GM12878 (cell line): Measurements from ENCODE around the gene CD14. TPM values are rescaled to one million over a fixed set of nuclear protein-coding genes. Genes with fewer than 3 reads are reported as not detected.
"Not testable (repeated sequence)": the region's sequence is repeated elsewhere in the genome, so short reads cannot be mapped to it uniquely, and the experiment has no call there.

Source experiments
- ATAC-seq: fragments of 200-7000 bp; cut with Tn5 transposase; 3 replicates; pipeline ENCODE4 v1.9.1; 2020; ENCODE audit warnings: mild to moderate bottlenecking, moderate library complexity
- BruUV-seq: library from RNA; stranded (reverse); fragments of 400-500 nt; replicated peaks from 2 replicates; lab custom pipeline; 2021; lab: Mats Ljungman, UMichigan
- CTCF ChIA-PET: fragments of 300-600 bp; sonication (Branson Sonifier 250); formaldehyde crosslinking; extraction: SDS; loops from one replicate; lab custom pipeline; 2021; ENCODE audit warnings: inconsistent platforms; lab: Yijun Ruan, JAX
- POLR2A ChIA-PET: fragments of 350-600 bp; formaldehyde crosslinking; extraction: SDS; loops from one replicate; lab custom pipeline; 2021; ENCODE audit warnings: inconsistent platforms; lab: Charles Lee
- RAD21 ChIA-PET: fragments of 300-600 bp; sonication (Branson Sonifier 250); formaldehyde crosslinking; loops from one replicate; lab custom pipeline; 2023; ENCODE audit warnings: antibody characterized with exemption; ENCODE audit not compliant: unreplicated experiment; lab: Charles Lee
- SMC1A ChIA-PET: fragments of 300-600 bp; sonication (Branson Sonifier 250); formaldehyde crosslinking; loops from one replicate; lab custom pipeline; 2023; ENCODE audit not compliant: unreplicated experiment, uncharacterized antibody; lab: Charles Lee
- DNase-seq: peaks from one replicate; pipeline ENCODE4 v3.0.0-alpha.2; 2011; ENCODE audit warnings: low read depth, low spot score
- FAIRE-seq: peaks from 3 replicates; lab custom pipeline; 2011; peaks lifted over from hg19 to GRCh38; lab: Jason Lieb, UNC
- H2AFZ ChIP-seq: 2 replicates; pipeline ENCODE4 v1.6.0; 2011; ENCODE audit warnings: low read depth, low read length, control low read depth; ENCODE audit not compliant: control insufficient read depth
- H3K27ac ChIP-seq: 2 replicates; pipeline ENCODE4 v1.5.1; 2011; ENCODE audit warnings: control low read depth; ENCODE audit not compliant: control insufficient read depth, insufficient read depth
- H3K27me3 ChIP-seq, 2 experiments: replicated peaks in 1 of 2; 2 replicates each; pipeline versions ENCODE4 v1.6.0 to v1.6.1; 2011; ENCODE audit warnings: low read length in 1 of 2; ENCODE audit not compliant: control insufficient read depth in 2 of 2, insufficient read depth in 2 of 2
- H3K36me3 ChIP-seq, 2 experiments: 2 replicates each; pipeline ENCODE4 v1.5.1; 2011; ENCODE audit warnings: low read length in 1 of 2; ENCODE audit not compliant: control insufficient read depth in 2 of 2, insufficient read depth in 2 of 2
- H3K4me1 ChIP-seq: 2 replicates; pipeline ENCODE4 v1.6.1; 2011; ENCODE audit warnings: mild to moderate bottlenecking, low read length, moderate library complexity, mixed read lengths; ENCODE audit not compliant: control insufficient read depth, insufficient read depth
- H3K4me2 ChIP-seq: 2 replicates; pipeline ENCODE4 v1.6.0; 2011; ENCODE audit warnings: control low read depth; ENCODE audit not compliant: control insufficient read depth, insufficient read depth
- H3K4me3 ChIP-seq: fragments of 200-600 bp; sonication (generic); 2 replicates; pipeline ENCODE4 v1.5.1; 2016
- H3K79me2 ChIP-seq: 2 replicates; pipeline ENCODE4 v1.6.0; 2011; ENCODE audit warnings: low read length; ENCODE audit not compliant: control insufficient read depth, insufficient read depth
- H3K9ac ChIP-seq: 2 replicates; pipeline ENCODE4 v1.8.0; 2011; ENCODE audit warnings: low read length, control low read depth, mixed read lengths; ENCODE audit not compliant: control insufficient read depth, insufficient read depth
- H3K9me3 ChIP-seq: replicated peaks from 3 replicates; pipeline ENCODE4 v1.5.1; 2011; ENCODE audit warnings: mild to moderate bottlenecking, low read length; ENCODE audit not compliant: control insufficient read depth, insufficient read depth
- H4K20me1 ChIP-seq: 2 replicates; pipeline ENCODE4 v1.6.0; 2011; ENCODE audit not compliant: control insufficient read depth, insufficient read depth
- BCL11A ChIP-seq: IDR thresholded peaks from 2 replicates; pipeline ENCODE4 v1.6.1; 2011; ENCODE audit warnings: low read depth, low read length
- BMI1 ChIP-seq: fragments of 450-650 bp; IDR thresholded peaks from 2 replicates; pipeline ENCODE4 v1.6.1; 2016; ENCODE audit warnings: mild to moderate bottlenecking, moderate library complexity, borderline replicate concordance
- EZH2 ChIP-seq: IDR thresholded peaks from 2 replicates; pipeline ENCODE4 v1.6.1; 2012; ENCODE audit warnings: low read depth, mild to moderate bottlenecking, control low read depth, inconsistent platforms, low read length, borderline replicate concordance; ENCODE audit not compliant: control insufficient read depth
- HDAC6 ChIP-seq: fragments of 200-600 bp; sonication (generic); IDR thresholded peaks from one replicate; pipeline ENCODE4 v1.8.0; 2017; ENCODE audit warnings: antibody characterized with exemption; ENCODE audit not compliant: unreplicated experiment
- POU2F2 ChIP-seq: IDR thresholded peaks from 3 replicates; pipeline ENCODE4 v1.6.1; 2011; ENCODE audit warnings: low read depth, mild to moderate bottlenecking, low read length, borderline replicate concordance
- WGBS: methylation state at CpG from one replicate; pipeline ENCODE4 v1.1.6; 2016; ENCODE audit warnings: low lambda C conversion rate; ENCODE audit not compliant: insufficient replicate concordance, insufficient coverage; ENCODE audit errors: missing lambda C conversion rate; 5-methylcytosine and 5-hydroxymethylcytosine counted together
- in situ Hi-C: fragments of 300-500 bp; cut with MboI; formaldehyde crosslinking; loops from 9 replicates; pipeline ENCODE4 v1.14.3; 2018; ENCODE audit warnings: mixed read lengths
- intact Hi-C: fragments of 100-400 bp; cut with micrococcal nuclease; formaldehyde crosslinking; loops from one replicate; pipeline ENCODE4 v1.14.2; 2022; ENCODE audit not compliant: unreplicated experiment
- polyA plus RNA-seq, 11 experiments: library from polyadenylated mRNA; depleted of rRNA in 4 of 11; unstranded in 6 of 11; stranded (reverse) in 5 of 11; fragments of >200 nt; fragmentation: Nextera tagmentation in 4 of 11; fragmentation: Illumina TruSeq in 1 of 11; extraction: Ambion mirVana in 4 of 11; extraction: Trizol in 1 of 11; gene quantifications; 1 replicate in 1 of 11; 2 replicates in 10 of 11; pipeline versions ENCODE4 v1.2.1 to v1.2.3, GENCODE V29; 2011 to 2016; ENCODE audit warnings: inconsistent platforms in 2 of 11, missing spikeins in 2 of 11, low read depth in 1 of 11
- total RNA-seq, 4 experiments: library from RNA; depleted of rRNA in 3 of 4; stranded (reverse); fragments of >200 nt in 3 of 4; fragmentation: Illumina TruSeq in 1 of 4; extraction: Trizol in 1 of 4; gene quantifications; 2 replicates each; pipeline versions ENCODE4 v1.2.1 to v1.2.3, GENCODE V29; 2013 to 2021
- TF ChIP-seq, protein P1 (sequence below): fragments of 450-650 bp; IDR thresholded peaks from 2 replicates; pipeline ENCODE4 v1.6.1; 2017; ENCODE audit warnings: antibody characterized with exemption, mild to moderate bottlenecking, moderate library complexity
- TF ChIP-seq, protein P2 (sequence below): fragments of 450-650 bp; IDR thresholded peaks from 2 replicates; pipeline ENCODE4 v1.6.1; 2017; ENCODE audit warnings: mild to moderate bottlenecking

Gene CD14
- total and polyA plus RNA-seq, 10 of the 15 experiments (the other 5 are each of a cell fraction or from before 2014, with no cell fraction given) = 0.09 to 0.72 (median 0.18) TPM; not detected in 5

DNA sequence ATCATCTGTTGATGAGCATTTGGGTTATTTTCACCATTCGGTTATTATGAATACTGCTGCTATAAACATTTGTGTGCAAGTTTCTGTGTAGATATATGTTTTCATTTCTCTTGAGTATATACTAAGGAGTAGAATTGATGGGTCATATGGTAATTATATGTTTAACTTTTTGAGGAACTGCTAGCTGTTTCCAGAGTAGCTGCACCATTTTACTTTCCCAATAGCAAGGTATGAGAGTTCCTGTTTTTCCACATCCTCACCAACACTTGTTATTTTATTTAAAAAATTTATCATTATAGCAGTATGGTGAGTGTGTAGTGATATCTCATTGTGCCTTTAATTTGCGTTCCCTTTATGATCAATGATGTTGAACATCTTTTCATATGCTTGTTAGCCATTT is 29.2 kb downstream of the CD14 start:
- no peak overlapping the region for H3K9ac ChIP-seq
- ATAC-seq = no peak
- no TSS peak for BruUV-seq
- no peaks in the 10 kb centered on the region for H3K4me1 ChIP-seq
- no peak for FAIRE-seq
- ChIA-PET SMC1A (no interaction called here), RAD21 (no interaction called here), CTCF (interaction anchor here (0.5 to 0.6 kb wide), 2 partner anchors 10 to 245 kb away, joined by 3 read pairs; no protein-coding TSS in a partner anchor), POLR2A (no interaction called here)
- DNase-seq = no peak
- H3K27me3 ChIP-seq = no peaks in the 10 kb centered on the region
- no peaks in the 10 kb centered on the region for H3K36me3 ChIP-seq
- H3K79me2 ChIP-seq = no peaks in the 10 kb centered on the region
- no peak overlapping the region for H3K4me3 ChIP-seq
- TF ChIP-seq BCL11A (no peak), BMI1 (no peak), HDAC6 (no peak), POU2F2 (no peak), EZH2 (no peak)
- TF ChIP-seq, protein P1, sequence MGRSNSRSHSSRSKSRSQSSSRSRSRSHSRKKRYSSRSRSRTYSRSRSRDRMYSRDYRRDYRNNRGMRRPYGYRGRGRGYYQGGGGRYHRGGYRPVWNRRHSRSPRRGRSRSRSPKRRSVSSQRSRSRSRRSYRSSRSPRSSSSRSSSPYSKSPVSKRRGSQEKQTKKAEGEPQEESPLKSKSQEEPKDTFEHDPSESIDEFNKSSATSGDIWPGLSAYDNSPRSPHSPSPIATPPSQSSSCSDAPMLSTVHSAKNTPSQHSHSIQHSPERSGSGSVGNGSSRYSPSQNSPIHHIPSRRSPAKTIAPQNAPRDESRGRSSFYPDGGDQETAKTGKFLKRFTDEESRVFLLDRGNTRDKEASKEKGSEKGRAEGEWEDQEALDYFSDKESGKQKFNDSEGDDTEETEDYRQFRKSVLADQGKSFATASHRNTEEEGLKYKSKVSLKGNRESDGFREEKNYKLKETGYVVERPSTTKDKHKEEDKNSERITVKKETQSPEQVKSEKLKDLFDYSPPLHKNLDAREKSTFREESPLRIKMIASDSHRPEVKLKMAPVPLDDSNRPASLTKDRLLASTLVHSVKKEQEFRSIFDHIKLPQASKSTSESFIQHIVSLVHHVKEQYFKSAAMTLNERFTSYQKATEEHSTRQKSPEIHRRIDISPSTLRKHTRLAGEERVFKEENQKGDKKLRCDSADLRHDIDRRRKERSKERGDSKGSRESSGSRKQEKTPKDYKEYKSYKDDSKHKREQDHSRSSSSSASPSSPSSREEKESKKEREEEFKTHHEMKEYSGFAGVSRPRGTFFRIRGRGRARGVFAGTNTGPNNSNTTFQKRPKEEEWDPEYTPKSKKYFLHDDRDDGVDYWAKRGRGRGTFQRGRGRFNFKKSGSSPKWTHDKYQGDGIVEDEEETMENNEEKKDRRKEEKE = no peak
- TF ChIP-seq, protein P2, sequence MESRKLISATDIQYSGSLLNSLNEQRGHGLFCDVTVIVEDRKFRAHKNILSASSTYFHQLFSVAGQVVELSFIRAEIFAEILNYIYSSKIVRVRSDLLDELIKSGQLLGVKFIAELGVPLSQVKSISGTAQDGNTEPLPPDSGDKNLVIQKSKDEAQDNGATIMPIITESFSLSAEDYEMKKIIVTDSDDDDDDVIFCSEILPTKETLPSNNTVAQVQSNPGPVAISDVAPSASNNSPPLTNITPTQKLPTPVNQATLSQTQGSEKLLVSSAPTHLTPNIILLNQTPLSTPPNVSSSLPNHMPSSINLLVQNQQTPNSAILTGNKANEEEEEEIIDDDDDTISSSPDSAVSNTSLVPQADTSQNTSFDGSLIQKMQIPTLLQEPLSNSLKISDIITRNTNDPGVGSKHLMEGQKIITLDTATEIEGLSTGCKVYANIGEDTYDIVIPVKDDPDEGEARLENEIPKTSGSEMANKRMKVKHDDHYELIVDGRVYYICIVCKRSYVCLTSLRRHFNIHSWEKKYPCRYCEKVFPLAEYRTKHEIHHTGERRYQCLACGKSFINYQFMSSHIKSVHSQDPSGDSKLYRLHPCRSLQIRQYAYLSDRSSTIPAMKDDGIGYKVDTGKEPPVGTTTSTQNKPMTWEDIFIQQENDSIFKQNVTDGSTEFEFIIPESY = no peak
- no peak overlapping the region for H2AFZ ChIP-seq
- H4K20me1 ChIP-seq = no peaks in the 10 kb centered on the region
- H3K27ac ChIP-seq = no peak overlapping the region
- no peak overlapping the region for H3K4me2 ChIP-seq
- intact Hi-C loops = no loop called here
- H3K9me3 ChIP-seq = no peaks in the 10 kb centered on the region
- in situ Hi-C loops = no loop called here
- WGBS = 92% methylated on average over 2 of the region's 2 CpGs

DNA sequence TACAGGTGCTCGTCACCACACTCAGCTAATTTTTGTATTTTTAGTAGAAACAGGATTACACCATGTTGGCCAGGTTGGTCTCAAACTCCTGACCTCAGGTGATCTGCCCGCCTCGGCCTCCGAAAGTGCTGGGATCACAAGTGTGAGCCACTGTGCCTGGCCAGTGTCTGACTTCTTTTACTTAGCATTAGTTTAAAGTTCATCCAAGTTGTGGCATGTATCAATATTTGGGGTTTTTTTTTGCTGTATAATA is 29.6 kb downstream of the CD14 start:
- H3K79me2 ChIP-seq, BruUV-seq, H3K27me3 ChIP-seq, DNase-seq, H2AFZ ChIP-seq, FAIRE-seq, RAD21 ChIA-PET, H3K27ac ChIP-seq, H3K4me2 ChIP-seq, ATAC-seq, H4K20me1 ChIP-seq, H3K4me1 ChIP-seq, POLR2A ChIA-PET, CTCF ChIA-PET, intact Hi-C loops, in situ Hi-C loops, SMC1A ChIA-PET, H3K4me3 ChIP-seq, H3K36me3 ChIP-seq, H3K9ac ChIP-seq, H3K9me3 ChIP-seq: not testable (repeated sequence)
- 76% methylated on average over 4 of the region's 4 CpGs for WGBS
